ENCODE data around the gene PCDHGA8.
"Not testable (repeated sequence)": the region's sequence is repeated elsewhere in the genome, so short reads cannot be mapped to it uniquely, and the experiment has no call there.

The PCDHGA8 gene

GRCh38 chr5:141402553-141403243, 10.3 kb downstream of the PCDHGA8 start, which contains the start of gene PCDHGA9:
TSS of gene PCDHGA9 (plus strand) at chr5:141402778. CDS start at chr5:141402953, 175 bp downstream.
- no peak within 1 kb of the TSS for H3K9ac ChIP-seq (ENCODE audit: low read depth, low read length)
- peak within 1 kb of the TSS in 1 of 2 experiments; percentile 32; a peak in 1 of 4 replicates for H3K4me3 ChIP-seq (ENCODE audit: low read depth in 1 of 2, low read length in 2 of 2)
- peak within 1 kb of the TSS; percentile 51 for H2AFZ ChIP-seq (ENCODE audit: low read depth, low read length)
- H4K20me1 ChIP-seq (ENCODE audit: insufficient read depth, low read length): no peaks in the 10 kb centered on the region
- DNase-seq: peak; percentile 27
- H3K4me1 ChIP-seq (ENCODE audit: insufficient read depth, low read length): no peaks in the 10 kb centered on the region
- 0 out of 3 replicates have a peak, but pooled peaks have one; percentile 45 for ATAC-seq (ENCODE audit: insufficient read depth, low read depth)
- TF ChIP-seq CTCF (IDR thresholded peaks at IDR 0.05; ENCODE audit: borderline replicate concordance, extremely low read depth, low read length, poor library complexity, severe bottlenecking) (peak; percentile 65), EZH2 (IDR thresholded peaks at IDR 0.05; ENCODE audit: borderline replicate concordance, low read depth, low read length, severe bottlenecking) (no peak)
- no peaks in the 10 kb centered on the region for H3K27me3 ChIP-seq (ENCODE audit: insufficient read depth, low read length, poor library complexity)
- H3K36me3 ChIP-seq (ENCODE audit: insufficient read depth, low read length): no peaks in the 10 kb centered on the region
- H3K9me3 ChIP-seq (ENCODE audit: insufficient read depth, low read length, severe bottlenecking): no peaks in the 10 kb centered on the region
- no peak within 1 kb of the TSS for H3K27ac ChIP-seq (ENCODE audit: low read length)
- H3K4me2 ChIP-seq (ENCODE audit: insufficient read depth, low read length): peak within 1 kb of the TSS; percentile 42; the same call in 1 of the 2 replicates
- no peaks in the 10 kb centered on the region for H3K79me2 ChIP-seq (ENCODE audit: insufficient read depth, low read length)

- no peak overlapping the region for H3K27ac ChIP-seq (ENCODE audit: low read length)
- H3K27me3 ChIP-seq (ENCODE audit: insufficient read depth, low read length, poor library complexity): no peaks in the 10 kb centered on the region
- no peak overlapping the region for H3K4me3 ChIP-seq (ENCODE audit: low read depth in 1 of 2, low read length in 2 of 2)
- no peak overlapping the region for H2AFZ ChIP-seq (ENCODE audit: low read depth, low read length)
- no peaks in the 10 kb centered on the region for H3K79me2 ChIP-seq (ENCODE audit: insufficient read depth, low read length)
- no peaks in the 10 kb centered on the region for H3K4me1 ChIP-seq (ENCODE audit: insufficient read depth, low read length)
- no peak for TF ChIP-seq CTCF (IDR thresholded peaks at IDR 0.05; ENCODE audit: borderline replicate concordance, extremely low read depth, low read length, poor library complexity, severe bottlenecking)
- ATAC-seq (ENCODE audit: insufficient read depth, low read depth): no peak
- no peak overlapping the region for H3K9ac ChIP-seq (ENCODE audit: low read depth, low read length)
- no peak overlapping the region for H3K4me2 ChIP-seq (ENCODE audit: insufficient read depth, low read length)
- no peaks in the 10 kb centered on the region for H3K36me3 ChIP-seq (ENCODE audit: insufficient read depth, low read length)
- H3K9me3 ChIP-seq (ENCODE audit: insufficient read depth, low read length, severe bottlenecking): no peaks in the 10 kb centered on the region
- no peaks in the 10 kb centered on the region for H4K20me1 ChIP-seq (ENCODE audit: insufficient read depth, low read length)
- DNase-seq: no peak
These were observed 11.0 kb downstream of the PCDHGA8 start for GRCh38 chr5:141403387-141403786.

GRCh38 chr5:141407790-141408505, 15.5 kb downstream of the PCDHGA8 start, which contains the start of gene PCDHGB6:
TSS of gene PCDHGB6 (plus strand) at chr5:141408021. CDS start at chr5:141408203, 182 bp downstream.
- not testable (repeated sequence) for ATAC-seq (ENCODE audit: insufficient read depth, low read depth); H2AFZ ChIP-seq (ENCODE audit: low read depth, low read length)

More at GRCh38 chr5:141407790-141408505, 15.5 kb downstream of the PCDHGA8 start, which contains the start of gene PCDHGB6:
- not testable (repeated sequence) for H3K79me2 ChIP-seq (ENCODE audit: insufficient read depth, low read length); H3K36me3 ChIP-seq (ENCODE audit: insufficient read depth, low read length); H3K9ac ChIP-seq (ENCODE audit: low read depth, low read length); H3K27me3 ChIP-seq (ENCODE audit: insufficient read depth, low read length, poor library complexity); H4K20me1 ChIP-seq (ENCODE audit: insufficient read depth, low read length); H3K4me2 ChIP-seq (ENCODE audit: insufficient read depth, low read length); H3K9me3 ChIP-seq (ENCODE audit: insufficient read depth, low read length, severe bottlenecking); H3K4me1 ChIP-seq (ENCODE audit: insufficient read depth, low read length); DNase-seq; H3K4me3 ChIP-seq (ENCODE audit: low read depth in 1 of 2, low read length in 2 of 2); H3K27ac ChIP-seq (ENCODE audit: low read length)

All from DND-41 (cell line).